Measurements from ENCODE around the gene PRKG1. TPM values are rescaled to one million over a fixed set of nuclear protein-coding genes. Genes with fewer than 3 reads are reported as not detected.

The PRKG1 gene
- total RNA-seq, 1 donor from 2014 or later: 26.4 TPM

DNA sequence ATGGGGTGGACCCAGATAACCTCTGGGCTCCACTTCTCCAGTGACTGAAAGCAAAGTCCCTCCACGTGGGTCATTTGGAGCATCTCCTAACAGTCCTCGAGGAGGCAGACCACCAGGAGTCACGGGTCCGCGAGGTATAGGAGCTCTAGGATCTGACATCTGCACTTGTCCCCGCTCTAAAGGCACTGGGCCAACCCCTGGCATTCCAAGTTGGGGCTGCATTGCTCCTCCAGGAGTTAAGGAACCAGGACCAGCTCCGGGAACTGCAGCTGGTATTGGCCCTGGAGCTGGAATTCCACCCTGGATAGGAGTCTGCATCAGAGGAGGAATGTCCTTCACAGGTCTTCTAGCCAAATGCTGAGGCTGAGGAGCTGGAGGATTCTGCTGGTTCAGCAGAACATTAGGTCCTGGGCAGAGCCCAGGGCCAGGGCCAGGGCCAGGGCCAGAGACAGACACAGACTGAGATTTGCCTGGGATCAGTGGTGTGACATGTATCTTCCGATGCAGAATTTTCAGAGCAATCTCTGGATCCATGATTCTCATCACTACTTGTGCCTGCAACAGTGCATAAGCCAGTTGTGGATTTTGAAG, 624.3 kb downstream of the PRKG1 start:
- H3K27me3 ChIP-seq: no peaks in the 10 kb centered on the region
- peaks cover 11% of the 10 kb centered on the region for H3K36me3 ChIP-seq
- no peak for DNase-seq (ENCODE audit: low spot score)
- peak overlapping the region; percentile 97 for H3K9ac ChIP-seq
- H3K4me1 ChIP-seq: peaks cover 44% of the 10 kb centered on the region
- H4K20me1 ChIP-seq (ENCODE audit: low read depth): peaks cover 12% of the 10 kb centered on the region
- H3K4me1 Mint-ChIP-seq: peaks cover 33% of the 10 kb centered on the region
- peak overlapping the region; percentile 99 for H3K4me3 ChIP-seq
- peak overlapping the region; percentile 99 for H3K4me2 ChIP-seq
- peaks cover 6% of the 10 kb centered on the region for H3K27me3 Mint-ChIP-seq (ENCODE audit: insufficient read depth, low read depth)
- H3K27ac Mint-ChIP-seq: peak overlapping the region; percentile 100
- no peak overlapping the region for H2AFZ ChIP-seq (replicated peaks)
- H3K9me3 Mint-ChIP-seq: no peaks in the 10 kb centered on the region
- H3K36me3 Mint-ChIP-seq: peaks cover 22% of the 10 kb centered on the region
- H3K4me3 Mint-ChIP-seq: peak overlapping the region; percentile 99
- H3K9me3 ChIP-seq (ENCODE audit: low read depth): no peaks in the 10 kb centered on the region
- peaks cover 52% of the 10 kb centered on the region for H3K79me2 ChIP-seq (ENCODE audit: low read depth)
- H3F3A ChIP-seq (ENCODE audit: low read depth): peaks cover 17% of the 10 kb centered on the region
- TF ChIP-seq CTCF (IDR thresholded peaks at IDR 0.05): no peak
- TF ChIP-seq EZH2phosphoT487 (IDR thresholded peaks at IDR 0.05): no peak
- TF ChIP-seq EZH2 (IDR thresholded peaks at IDR 0.05): no peak
- peak overlapping the region; percentile 99 for H3K27ac ChIP-seq

GRCh38 chr10:51699145-51699474, 624.8 kb downstream of the PRKG1 start:
- TF ChIP-seq CTCF (IDR thresholded peaks at IDR 0.05) (no peak), EZH2 (IDR thresholded peaks at IDR 0.05) (no peak), EZH2phosphoT487 (IDR thresholded peaks at IDR 0.05) (no peak)
- Histone ChIP-seq H4K20me1 (ENCODE audit: low read depth) (peaks cover 12% of the 10 kb centered on the region), H3K27ac (peak overlapping the region; percentile 99), H3K4me1 (peaks cover 44% of the 10 kb centered on the region), H3K27me3 (no peaks in the 10 kb centered on the region), H2AFZ (replicated peaks) (peak overlapping the region; percentile 100), H3K9me3 (ENCODE audit: low read depth) (no peaks in the 10 kb centered on the region), H3K36me3 (peaks cover 11% of the 10 kb centered on the region), H3K4me3 (peak overlapping the region; percentile 99), H3K79me2 (ENCODE audit: low read depth) (peaks cover 52% of the 10 kb centered on the region), H3K4me2 (peak overlapping the region; percentile 99), H3K9ac (peak overlapping the region; percentile 97), H3F3A (ENCODE audit: low read depth) (peaks cover 17% of the 10 kb centered on the region)
- Mint-ChIP-seq H3K36me3 (peaks cover 22% of the 10 kb centered on the region), H3K4me3 (peak overlapping the region; percentile 99), H3K4me1 (peaks cover 33% of the 10 kb centered on the region), H3K27me3 (ENCODE audit: insufficient read depth, low read depth) (peaks cover 6% of the 10 kb centered on the region), H3K9me3 (no peaks in the 10 kb centered on the region), H3K27ac (peak overlapping the region; percentile 100)
- DNase-seq (ENCODE audit: low spot score): peak; percentile 73

- H3K9me3 ChIP-seq (ENCODE audit: low read depth): no peaks in the 10 kb centered on the region
- peak within 1 kb of the TSS; percentile 97 for H3K9ac ChIP-seq
- H3K4me2 ChIP-seq: peak within 1 kb of the TSS; percentile 99
- H3K27me3 ChIP-seq: no peaks in the 10 kb centered on the region
- H3K79me2 ChIP-seq (ENCODE audit: low read depth): peaks cover 48% of the 10 kb centered on the region
- H3F3A ChIP-seq (ENCODE audit: low read depth): peaks cover 17% of the 10 kb centered on the region
- Mint-ChIP-seq H3K27ac (peak within 1 kb of the TSS; percentile 100), H3K9me3 (no peaks in the 10 kb centered on the region), H3K4me3 (peak within 1 kb of the TSS; percentile 99), H3K27me3 (ENCODE audit: insufficient read depth, low read depth) (peaks cover 6% of the 10 kb centered on the region), H3K4me1 (peaks cover 33% of the 10 kb centered on the region), H3K36me3 (peaks cover 22% of the 10 kb centered on the region)
- H3K4me1 ChIP-seq: peaks cover 44% of the 10 kb centered on the region
- H3K27ac ChIP-seq: peak within 1 kb of the TSS; percentile 99
- H4K20me1 ChIP-seq (ENCODE audit: low read depth): peaks cover 12% of the 10 kb centered on the region
- DNase-seq (ENCODE audit: low spot score): peak; percentile 96
- peaks cover 11% of the 10 kb centered on the region for H3K36me3 ChIP-seq
- no peak for TF ChIP-seq CTCF (IDR thresholded peaks at IDR 0.05)
- TF ChIP-seq EZH2 (IDR thresholded peaks at IDR 0.05): no peak
- no peak for TF ChIP-seq EZH2phosphoT487 (IDR thresholded peaks at IDR 0.05)
- peak within 1 kb of the TSS; percentile 100 for H2AFZ ChIP-seq (replicated peaks)
- H3K4me3 ChIP-seq: peak within 1 kb of the TSS; percentile 99
Observed at GRCh38 chr10:51699475-51700227, 625.4 kb downstream of the PRKG1 start, which contains the start of gene CSTF2T. CSTF2T (minus strand) TSS chr10:51699595; CDS start chr10:51699549, 46 bp downstream.
